HepG2 (cell line): ENCODE results near the gene SEPTIN5. TPM values are rescaled to one million over a fixed set of nuclear protein-coding genes. Genes with fewer than 3 reads are reported as not detected.

Source experiments
- ATAC-seq: fragments of 200-7000 bp; cut with Tn5 transposase; 3 replicates; pipeline ENCODE4 v1.9.1; 2020; ENCODE audit warnings: mild to moderate bottlenecking, moderate library complexity
- BruUV-seq: library from RNA; stranded (reverse); fragments of 400-500 nt; replicated peaks from 2 replicates; lab custom pipeline; 2021; lab: Mats Ljungman, UMichigan
- CTCF ChIA-PET: fragments of 300-600 bp; formaldehyde crosslinking; extraction: SDS; loops from one replicate; lab custom pipeline; 2021; ENCODE audit warnings: low total read pairs, inconsistent platforms, low intra/inter-chr PET ratio; lab: Yijun Ruan, JAX
- POLR2A ChIA-PET: fragments of 350-600 bp; sonication (Branson Sonifier 250); formaldehyde crosslinking; loops from one replicate; lab custom pipeline; 2020; ENCODE audit warnings: antibody characterized with exemption, inconsistent platforms; lab: Yijun Ruan, JAX
- DNase-seq: peaks from one replicate; pipeline ENCODE4 v3.0.0-alpha.2; 2015; ENCODE audit warnings: low spot score
- FAIRE-seq: peaks from 3 replicates; lab custom pipeline; 2011; peaks lifted over from hg19 to GRCh38; lab: Jason Lieb, UNC
- H2AFZ ChIP-seq: one replicate; pipeline ENCODE4 v1.6.1; 2011; ENCODE audit warnings: low read length, inconsistent platforms
- H3K27ac ChIP-seq: fragments of 300-600 bp; 3 replicates; pipeline ENCODE4 v1.8.0; 2011; ENCODE audit warnings: mixed run types, mild to moderate bottlenecking, mixed read lengths, low read length, inconsistent platforms; ENCODE audit not compliant: insufficient read depth; ENCODE audit errors: extremely low read length
- H3K27me3 ChIP-seq, 2 experiments: fragments of 200-600 bp in 1 of 2; 2 replicates in 1 of 2; 3 replicates in 1 of 2; pipeline versions ENCODE4 v1.6.0 to v1.8.0; 2011; ENCODE audit warnings: low read length in 2 of 2, mild to moderate bottlenecking in 2 of 2, moderate library complexity in 2 of 2, inconsistent platforms in 1 of 2; ENCODE audit not compliant: insufficient read depth in 2 of 2, control insufficient read depth in 1 of 2
- H3K36me3 ChIP-seq, 2 experiments: fragments of 200-600 bp in 1 of 2; replicated peaks in 1 of 2; 2 replicates in 1 of 2; 3 replicates in 1 of 2; pipeline versions ENCODE4 v1.5.1 to v1.8.0; 2011; ENCODE audit warnings: low read length in 2 of 2, inconsistent platforms in 1 of 2; ENCODE audit not compliant: insufficient read depth in 2 of 2, control insufficient read depth in 1 of 2
- H3K4me1 ChIP-seq: 2 replicates; pipeline ENCODE4 v1.5.1; 2012; ENCODE audit warnings: low read length, inconsistent platforms; ENCODE audit not compliant: insufficient read depth
- H3K4me2 ChIP-seq: 2 replicates; pipeline ENCODE4 v1.6.0; 2011; ENCODE audit warnings: low read depth, low read length, inconsistent platforms
- H3K4me3 ChIP-seq, 3 experiments: fragments of 200-600 bp in 1 of 3; sonication (generic), shearing (Covaris generic) in 1 of 3; replicated peaks in 1 of 3; 2 replicates each; pipeline ENCODE4 v1.5.1; 2011 to 2016; ENCODE audit warnings: low read length in 3 of 3, inconsistent platforms in 2 of 3, low read depth in 2 of 3, mild to moderate bottlenecking in 2 of 3, control low read depth in 1 of 3, mixed read lengths in 1 of 3; ENCODE audit not compliant: insufficient read depth in 1 of 3
- H3K79me2 ChIP-seq: one replicate; pipeline ENCODE4 v1.6.1; 2011; ENCODE audit warnings: low read length, inconsistent platforms; ENCODE audit not compliant: insufficient read depth
- H3K9ac ChIP-seq: 2 replicates; pipeline ENCODE4 v1.6.0; 2011; ENCODE audit warnings: mild to moderate bottlenecking, low read depth, low read length, inconsistent platforms; ENCODE audit not compliant: insufficient read depth
- H3K9me3 ChIP-seq: 2 replicates; pipeline ENCODE4 v1.5.1; 2012; ENCODE audit warnings: mild to moderate bottlenecking, low read length
- H4K20me1 ChIP-seq: 2 replicates; pipeline ENCODE4 v1.6.0; 2011; ENCODE audit warnings: inconsistent platforms, mild to moderate bottlenecking, low read length, moderate library complexity; ENCODE audit not compliant: insufficient read depth
- CREM ChIP-seq, 2 experiments: sonication (generic) in 1 of 2; formaldehyde crosslinking in 1 of 2; IDR thresholded peaks; 2 replicates each; pipeline versions ENCODE4 v1.4.0 to v1.6.1; 2016 to 2020; ENCODE audit warnings: antibody characterized with exemption in 1 of 2, mild to moderate bottlenecking in 1 of 2, missing genetic modification reagents in 1 of 2
- GTF2F1 ChIP-seq: fragments of 150-350 bp; IDR thresholded peaks from 2 replicates; pipeline ENCODE4 v1.6.1; 2014; ENCODE audit warnings: low read length
- MIER2 ChIP-seq: IDR thresholded peaks from 2 replicates; pipeline ENCODE4 v1.6.1; 2016; ENCODE audit warnings: missing biosample characterization, missing genetic modification reagents
- MXD4 ChIP-seq: IDR thresholded peaks from 2 replicates; pipeline ENCODE4 v1.6.1; 2016; ENCODE audit warnings: mild to moderate bottlenecking, missing biosample characterization, missing genetic modification reagents
- SAFB2 ChIP-seq: sonication (generic); formaldehyde crosslinking; IDR thresholded peaks from 2 replicates; pipeline ENCODE4 v1.5.1; 2020; ENCODE audit warnings: missing genetic modification reagents, low read depth, mild to moderate bottlenecking, borderline replicate concordance
- ZFP36L1 ChIP-seq: sonication (generic); formaldehyde crosslinking; IDR thresholded peaks from 2 replicates; pipeline ENCODE4 v1.8.0; 2022; ENCODE audit warnings: mild to moderate bottlenecking, missing genetic modification reagents, moderate library complexity
- ZNF101 ChIP-seq: sonication (generic); formaldehyde crosslinking; IDR thresholded peaks from 2 replicates; pipeline ENCODE4 v1.4.0; 2020; ENCODE audit warnings: mild to moderate bottlenecking, low read depth, missing genetic modification reagents, borderline replicate concordance
- ZNF674 ChIP-seq: sonication (generic); formaldehyde crosslinking; IDR thresholded peaks from 2 replicates; pipeline ENCODE4 v1.5.0; 2020; ENCODE audit warnings: low read depth, mild to moderate bottlenecking, missing genetic modification reagents
- WGBS: methylation state at CpG from one replicate; pipeline ENCODE4 v1.1.6; 2017; ENCODE audit warnings: low lambda C conversion rate; 5-methylcytosine and 5-hydroxymethylcytosine counted together
- in situ Hi-C: cut with HindIII; loops from 2 replicates; pipeline ENCODE4 v1.10.0; 2017; ENCODE audit warnings: low pct_unique_long_range_greater_than_20kb; ENCODE audit not compliant: extremely low pct_ligation_motif_present
- intact Hi-C: fragments of 100-400 bp; cut with micrococcal nuclease; formaldehyde crosslinking; loops from one replicate; pipeline ENCODE4 v1.10.0; 2022; ENCODE audit not compliant: unreplicated experiment
- polyA plus RNA-seq, 8 experiments: library from polyadenylated mRNA; depleted of rRNA in 3 of 8; stranded (reverse) in 7 of 8; unstranded in 1 of 8; fragments of >200 nt; fragmentation: Illumina TruSeq in 4 of 8; extraction: Trizol in 4 of 8; gene quantifications; 2 replicates each; pipeline versions ENCODE4 v1.2.1 to v1.2.3, GENCODE V29; 2011 to 2016; ENCODE audit warnings: low read depth in 4 of 8, missing spikeins in 1 of 8, mixed read lengths in 1 of 8; ENCODE audit not compliant: insufficient read depth in 1 of 8
- total RNA-seq, 5 experiments: library from RNA; depleted of rRNA; stranded (reverse); fragments of >200 nt; fragmentation: Illumina TruSeq; extraction: Trizol; gene quantifications; 2 replicates each; pipeline ENCODE4 v1.2.3, GENCODE V29; 2016; ENCODE audit warnings: low read depth in 1 of 5
- TF ChIP-seq, protein P1 (sequence below): IDR thresholded peaks from 2 replicates; pipeline ENCODE4 v1.6.1; 2016; ENCODE audit warnings: missing compliant biosample characterization, missing genetic modification reagents, borderline replicate concordance
- TF ChIP-seq, protein P2 (sequence below): sonication (generic); formaldehyde crosslinking; IDR thresholded peaks from 2 replicates; pipeline ENCODE4 v1.5.0; 2020; ENCODE audit warnings: missing genetic modification reagents, mild to moderate bottlenecking, borderline replicate concordance
- TF ChIP-seq, protein P3 (sequence below): sonication (generic); formaldehyde crosslinking; IDR thresholded peaks from 2 replicates; pipeline ENCODE4 v1.4.0; 2020; ENCODE audit warnings: low read depth, mild to moderate bottlenecking, missing genetic modification reagents

Gene SEPTIN5
- total and polyA plus RNA-seq, 2 of the 13 experiments (the other 11 are each of a cell fraction or from before 2014, with no cell fraction given), result 0.33 TPM; not detected in 1

DNA sequence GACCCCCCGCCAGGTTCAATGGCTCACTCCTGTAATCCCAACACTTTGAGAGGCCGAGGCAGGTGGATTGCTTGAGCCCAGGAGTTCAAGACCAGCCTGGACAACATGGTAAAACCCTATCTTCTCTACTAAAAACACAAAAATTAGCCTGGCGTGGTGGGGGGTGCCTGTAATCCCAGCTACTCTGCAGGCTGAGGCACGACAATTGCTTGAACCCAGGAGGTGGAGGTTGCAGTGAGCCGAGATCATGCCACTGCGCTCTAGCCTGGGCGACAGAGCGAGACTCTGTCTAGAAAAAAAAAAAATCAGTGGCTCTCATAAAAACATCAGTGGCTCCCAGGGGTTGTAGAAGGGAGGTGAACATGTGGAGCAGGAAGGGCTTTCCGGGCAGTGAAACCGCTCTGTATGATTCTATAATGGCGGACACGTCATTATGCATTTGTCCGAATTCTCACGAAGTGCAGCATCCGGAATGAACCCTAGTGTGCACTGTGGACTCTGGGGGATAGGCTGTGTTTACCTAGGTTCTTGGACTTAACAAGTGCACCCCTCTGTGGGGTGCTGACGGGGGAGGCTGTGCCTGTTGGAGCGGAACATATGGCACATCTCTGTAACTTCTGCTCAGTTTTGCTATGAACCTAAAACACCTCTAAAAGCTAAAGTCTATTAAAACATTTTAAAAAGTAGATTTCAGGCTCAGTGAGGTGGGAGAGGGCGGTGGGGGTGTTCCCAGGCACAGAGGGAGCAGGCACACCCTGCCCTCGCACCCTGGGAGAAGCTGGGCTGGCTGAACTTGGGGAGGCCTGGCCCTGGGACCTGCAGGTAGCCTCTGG, 49.1 kb upstream of the SEPTIN5 start:
- Histone ChIP-seq H3K79me2 (no peaks in the 10 kb centered on the region), H3K9ac (no peak overlapping the region), H3K9me3 (no peaks in the 10 kb centered on the region), H3K36me3 (no peaks in the 10 kb centered on the region), H3K4me3 (no peak overlapping the region), H3K27me3 (peaks cover 4 to 63% of the 10 kb centered on the region in 2 experiments; a peak in 4 of 5 replicates), H3K27ac (no peak overlapping the region), H3K4me2 (no peak overlapping the region), H4K20me1 (no peaks in the 10 kb centered on the region; the same call in 1 of the 2 replicates), H3K4me1 (no peaks in the 10 kb centered on the region), H2AFZ (no peak overlapping the region)
- ChIA-PET CTCF (no interaction called here), POLR2A (no interaction called here)
- TF ChIP-seq MXD4, result no peak
- TF ChIP-seq GTF2F1, result no peak
- no TSS peak for BruUV-seq
- ATAC-seq, result no peak
- in situ Hi-C loops (no loop called here), intact Hi-C loops (no loop called here)
- no peak for FAIRE-seq
- 66% methylated on average over 17 of the region's 19 CpGs for WGBS
- DNase-seq, result no peak

DNA sequence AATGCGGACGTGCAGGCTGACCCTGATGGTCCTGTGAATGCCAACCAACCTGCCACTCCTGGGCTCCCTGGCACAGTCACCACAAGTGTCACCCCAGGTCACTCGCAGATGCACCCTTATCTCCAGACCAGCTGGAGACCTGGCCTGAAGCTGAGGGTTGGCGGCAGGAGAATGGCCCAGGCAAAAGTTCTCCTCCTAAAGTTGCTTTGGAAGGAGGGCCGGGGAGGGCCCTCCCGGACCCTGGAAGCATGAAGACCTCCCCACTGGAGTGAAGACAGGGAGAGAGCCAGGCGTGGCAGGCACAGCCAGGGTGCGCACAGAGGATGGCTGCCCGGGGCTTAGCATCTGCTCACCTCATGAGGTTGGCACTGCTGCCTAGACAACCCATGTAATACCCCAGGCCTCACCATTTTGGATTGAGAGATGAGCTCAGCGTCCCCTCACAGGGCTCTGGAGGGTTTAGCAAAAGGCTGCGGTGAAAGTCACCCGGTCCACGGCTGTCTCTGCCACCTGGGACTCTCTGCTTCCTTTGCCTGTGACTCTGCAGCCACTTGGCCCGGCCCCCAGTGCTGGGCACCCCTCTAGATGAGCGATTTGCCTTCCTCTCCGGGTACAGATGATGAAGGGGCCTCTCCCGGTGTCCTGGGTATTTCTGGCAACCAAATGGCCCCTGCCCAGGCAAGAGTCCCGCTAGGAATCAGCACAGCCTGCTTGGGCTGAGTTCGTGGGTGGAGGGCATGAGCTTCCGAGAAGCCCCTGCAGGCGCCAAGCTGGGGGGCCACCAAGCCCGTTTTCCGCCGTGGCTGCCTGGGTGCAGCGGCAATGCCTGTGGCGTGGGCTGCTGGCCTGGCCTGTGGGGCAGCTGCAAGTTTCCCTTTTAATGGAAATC, 48.3 kb upstream of the SEPTIN5 start:
- Histone ChIP-seq H3K4me2 (no peak overlapping the region), H3K27me3 (peaks cover 4 to 63% of the 10 kb centered on the region in 2 experiments; a peak in 4 of 5 replicates), H3K36me3 (no peaks in the 10 kb centered on the region), H2AFZ (no peak overlapping the region), H3K9me3 (no peaks in the 10 kb centered on the region), H3K9ac (no peak overlapping the region), H3K27ac (no peak overlapping the region), H3K4me3 (no peak overlapping the region), H3K79me2 (no peaks in the 10 kb centered on the region), H4K20me1 (no peaks in the 10 kb centered on the region; the same call in 1 of the 2 replicates), H3K4me1 (no peaks in the 10 kb centered on the region)
- DNase-seq (no peak), FAIRE-seq (no peak), ATAC-seq (no peak)
- in situ Hi-C loops, result no loop called here
- 7% methylated on average over 3 of the region's 26 CpGs for WGBS
- intact Hi-C loops, result no loop called here
- no TSS peak for BruUV-seq
- ChIA-PET CTCF (no interaction called here), POLR2A (no interaction called here)
- TF ChIP-seq CREM (IDR thresholded peaks at IDR 0.05), result no peak
- no peak for TF ChIP-seq CREM (CRISPR knock-in tag; IDR thresholded peaks at IDR 0.05)
- TF ChIP-seq MIER2 (CRISPR knock-in tag), result no peak
- TF ChIP-seq, protein P1, sequence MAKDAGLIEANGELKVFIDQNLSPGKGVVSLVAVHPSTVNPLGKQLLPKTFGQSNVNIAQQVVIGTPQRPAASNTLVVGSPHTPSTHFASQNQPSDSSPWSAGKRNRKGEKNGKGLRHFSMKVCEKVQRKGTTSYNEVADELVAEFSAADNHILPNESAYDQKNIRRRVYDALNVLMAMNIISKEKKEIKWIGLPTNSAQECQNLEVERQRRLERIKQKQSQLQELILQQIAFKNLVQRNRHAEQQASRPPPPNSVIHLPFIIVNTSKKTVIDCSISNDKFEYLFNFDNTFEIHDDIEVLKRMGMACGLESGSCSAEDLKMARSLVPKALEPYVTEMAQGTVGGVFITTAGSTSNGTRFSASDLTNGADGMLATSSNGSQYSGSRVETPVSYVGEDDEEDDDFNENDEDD (CRISPR knock-in tag), result no peak
- TF ChIP-seq ZFP36L1 (CRISPR knock-in tag), result no peak
- TF ChIP-seq, protein P2, sequence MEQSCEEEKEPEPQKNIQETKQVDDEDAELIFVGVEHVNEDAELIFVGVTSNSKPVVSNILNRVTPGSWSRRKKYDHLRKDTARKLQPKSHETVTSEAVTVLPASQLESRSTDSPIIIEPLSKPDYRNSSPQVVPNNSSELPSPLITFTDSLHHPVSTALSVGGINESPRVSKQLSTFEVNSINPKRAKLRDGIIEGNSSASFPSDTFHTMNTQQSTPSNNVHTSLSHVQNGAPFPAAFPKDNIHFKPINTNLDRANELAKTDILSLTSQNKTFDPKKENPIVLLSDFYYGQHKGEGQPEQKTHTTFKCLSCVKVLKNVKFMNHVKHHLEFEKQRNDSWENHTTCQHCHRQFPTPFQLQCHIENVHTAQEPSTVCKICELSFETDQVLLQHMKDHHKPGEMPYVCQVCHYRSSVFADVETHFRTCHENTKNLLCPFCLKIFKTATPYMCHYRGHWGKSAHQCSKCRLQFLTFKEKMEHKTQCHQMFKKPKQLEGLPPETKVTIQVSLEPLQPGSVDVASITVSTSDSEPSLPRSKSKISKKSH (CRISPR knock-in tag), result no peak
- no peak for TF ChIP-seq SAFB2 (CRISPR knock-in tag)
- no peak for TF ChIP-seq ZNF101 (CRISPR knock-in tag)
- TF ChIP-seq ZNF674 (CRISPR knock-in tag), result no peak
- TF ChIP-seq, protein P3, sequence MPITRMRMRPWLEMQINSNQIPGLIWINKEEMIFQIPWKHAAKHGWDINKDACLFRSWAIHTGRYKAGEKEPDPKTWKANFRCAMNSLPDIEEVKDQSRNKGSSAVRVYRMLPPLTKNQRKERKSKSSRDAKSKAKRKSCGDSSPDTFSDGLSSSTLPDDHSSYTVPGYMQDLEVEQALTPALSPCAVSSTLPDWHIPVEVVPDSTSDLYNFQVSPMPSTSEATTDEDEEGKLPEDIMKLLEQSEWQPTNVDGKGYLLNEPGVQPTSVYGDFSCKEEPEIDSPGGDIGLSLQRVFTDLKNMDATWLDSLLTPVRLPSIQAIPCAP (CRISPR knock-in tag), result no peak
